K562 (cell line): ENCODE measurements around the gene IRAG1. TPM values are rescaled to one million over a fixed set of nuclear protein-coding genes. Genes with fewer than 3 reads are reported as not detected.
A peak's percentile ranks its signal among the peaks of the same experiment; 100 is the strongest.

ENCODE experiments used
- ATF1 ChIP-seq, 2 experiments: fragments of 450-650 bp in 1 of 2; IDR thresholded peaks; 2 replicates each; pipeline ENCODE4 v1.6.1; 2016; ENCODE audit warnings: missing compliant biosample characterization in 1 of 2, missing genetic modification characterization in 1 of 2
- CUX1 ChIP-seq: fragments of 200-800 bp; sonication (Bioruptor generic); IDR thresholded peaks from 2 replicates; pipeline ENCODE4 v1.6.1; 2016; ENCODE audit warnings: missing genetic modification characterization, missing compliant biosample characterization
- DNMT1 ChIP-seq: fragments of 450-650 bp; IDR thresholded peaks from 2 replicates; pipeline ENCODE4 v1.6.1; 2016; ENCODE audit warnings: antibody characterized with exemption, mild to moderate bottlenecking
- ELF1 ChIP-seq: fragments of 200-800 bp; sonication (Bioruptor generic); IDR thresholded peaks from 2 replicates; pipeline ENCODE4 v1.6.1; 2016; ENCODE audit warnings: missing genetic modification characterization, missing compliant biosample characterization
- EP300 ChIP-seq: IDR thresholded peaks from 2 replicates; pipeline ENCODE4 v1.6.1; 2012; ENCODE audit warnings: low read length, improper control_type of control experiment
- FOXP1 ChIP-seq: sonication (generic); formaldehyde crosslinking; IDR thresholded peaks from 2 replicates; pipeline ENCODE4 v1.8.0; 2022; ENCODE audit warnings: mild to moderate bottlenecking, missing genetic modification reagents
- MTA1 ChIP-seq: fragments of 450-650 bp; IDR thresholded peaks from 2 replicates; pipeline ENCODE4 v1.6.1; 2017; ENCODE audit warnings: borderline replicate concordance
- MTA3 ChIP-seq: fragments of 450-650 bp; formaldehyde crosslinking; IDR thresholded peaks from 2 replicates; pipeline ENCODE4 v1.6.1; 2017; ENCODE audit warnings: mild to moderate bottlenecking, borderline replicate concordance
- RCOR1 ChIP-seq, 2 experiments: IDR thresholded peaks; 2 replicates each; pipeline ENCODE4 v1.6.1; 2012; ENCODE audit warnings: low read depth in 2 of 2, low read length in 2 of 2, borderline replicate concordance in 1 of 2, improper control_type of control experiment in 1 of 2
- SUPT5H ChIP-seq: fragments of 450-650 bp; IDR thresholded peaks from 2 replicates; pipeline ENCODE4 v1.6.1; 2016
- TGIF2 ChIP-seq: sonication (generic); formaldehyde crosslinking; IDR thresholded peaks from 2 replicates; pipeline ENCODE4 v1.8.1; 2022; ENCODE audit warnings: mild to moderate bottlenecking, missing genetic modification reagents, moderate library complexity
- TRIM24 ChIP-seq, 2 experiments: fragments of 450-650 bp; IDR thresholded peaks; 2 replicates each; pipeline ENCODE4 v1.6.1; 2016
- ZBTB49 ChIP-seq: sonication (generic); formaldehyde crosslinking; IDR thresholded peaks from 2 replicates; pipeline ENCODE4 v1.8.0; 2022; ENCODE audit warnings: missing genetic modification reagents, mild to moderate bottlenecking, borderline replicate concordance
- ZBTB8A ChIP-seq: fragments of 450-650 bp; IDR thresholded peaks from 2 replicates; pipeline ENCODE4 v1.6.1; 2018; ENCODE audit warnings: mild to moderate bottlenecking, moderate library complexity; ENCODE audit not compliant: partially characterized antibody
- ZNF212 ChIP-seq: fragments of 450-650 bp; formaldehyde crosslinking; IDR thresholded peaks from 2 replicates; pipeline ENCODE4 v1.4.0; 2020; ENCODE audit warnings: mild to moderate bottlenecking
- ZNF23 ChIP-seq: fragments of 250-450 bp; sonication (Bioruptor Pico); IDR thresholded peaks from 2 replicates; pipeline ENCODE4 v1.4.0; 2020; ENCODE audit warnings: mild to moderate bottlenecking
- ZNF561 ChIP-seq: fragments of 450-650 bp; formaldehyde crosslinking; conservative IDR thresholded peaks from 2 replicates; pipeline ENCODE4 v1.4.0; 2020; ENCODE audit warnings: mild to moderate bottlenecking, moderate library complexity
- ZNF76 ChIP-seq: fragments of 250-450 bp; sonication (Bioruptor Pico); IDR thresholded peaks from 2 replicates; pipeline ENCODE4 v1.4.0; 2020; ENCODE audit warnings: mild to moderate bottlenecking, moderate library complexity, borderline replicate concordance
- ZNF830 ChIP-seq: fragments of 250-450 bp; sonication (Bioruptor Pico); IDR thresholded peaks from 2 replicates; pipeline ENCODE4 v1.5.0; 2021; ENCODE audit warnings: mild to moderate bottlenecking
- polyA plus RNA-seq, 8 experiments: library from polyadenylated mRNA; depleted of rRNA in 4 of 8; stranded (reverse) in 5 of 8; unstranded in 3 of 8; fragments of >200 nt; fragmentation: Nextera tagmentation in 2 of 8; fragmentation: Illumina TruSeq in 1 of 8; extraction: Ambion mirVana in 2 of 8; extraction: Trizol in 1 of 8; gene quantifications; 2 replicates each; pipeline versions ENCODE4 v1.2.1 to v1.2.3, GENCODE V29; 2011 to 2014; ENCODE audit warnings: inconsistent platforms in 1 of 8, missing spikeins in 1 of 8
- total RNA-seq, 7 experiments: library from RNA; depleted of rRNA in 6 of 7; stranded (reverse); fragments of >200 nt in 6 of 7; fragmentation: Illumina TruSeq in 2 of 7; extraction: Trizol in 2 of 7; gene quantifications; 2 replicates each; pipeline versions ENCODE4 v1.2.1 to v1.2.3, GENCODE V29; 2011 to 2021; ENCODE audit warnings: low replicate concordance in 1 of 7
- TF ChIP-seq, protein P1 (sequence below): fragments of 450-650 bp; IDR thresholded peaks from 2 replicates; pipeline ENCODE4 v1.6.1; 2017; ENCODE audit warnings: mild to moderate bottlenecking, moderate library complexity

IRAG1 gene
- total and polyA plus RNA-seq, 9 of the 15 experiments (the other 6 are each of a cell fraction or from before 2014, with no cell fraction given) = 0.01 to 0.22 (median 0.09) TPM; not detected in 1

DNA sequence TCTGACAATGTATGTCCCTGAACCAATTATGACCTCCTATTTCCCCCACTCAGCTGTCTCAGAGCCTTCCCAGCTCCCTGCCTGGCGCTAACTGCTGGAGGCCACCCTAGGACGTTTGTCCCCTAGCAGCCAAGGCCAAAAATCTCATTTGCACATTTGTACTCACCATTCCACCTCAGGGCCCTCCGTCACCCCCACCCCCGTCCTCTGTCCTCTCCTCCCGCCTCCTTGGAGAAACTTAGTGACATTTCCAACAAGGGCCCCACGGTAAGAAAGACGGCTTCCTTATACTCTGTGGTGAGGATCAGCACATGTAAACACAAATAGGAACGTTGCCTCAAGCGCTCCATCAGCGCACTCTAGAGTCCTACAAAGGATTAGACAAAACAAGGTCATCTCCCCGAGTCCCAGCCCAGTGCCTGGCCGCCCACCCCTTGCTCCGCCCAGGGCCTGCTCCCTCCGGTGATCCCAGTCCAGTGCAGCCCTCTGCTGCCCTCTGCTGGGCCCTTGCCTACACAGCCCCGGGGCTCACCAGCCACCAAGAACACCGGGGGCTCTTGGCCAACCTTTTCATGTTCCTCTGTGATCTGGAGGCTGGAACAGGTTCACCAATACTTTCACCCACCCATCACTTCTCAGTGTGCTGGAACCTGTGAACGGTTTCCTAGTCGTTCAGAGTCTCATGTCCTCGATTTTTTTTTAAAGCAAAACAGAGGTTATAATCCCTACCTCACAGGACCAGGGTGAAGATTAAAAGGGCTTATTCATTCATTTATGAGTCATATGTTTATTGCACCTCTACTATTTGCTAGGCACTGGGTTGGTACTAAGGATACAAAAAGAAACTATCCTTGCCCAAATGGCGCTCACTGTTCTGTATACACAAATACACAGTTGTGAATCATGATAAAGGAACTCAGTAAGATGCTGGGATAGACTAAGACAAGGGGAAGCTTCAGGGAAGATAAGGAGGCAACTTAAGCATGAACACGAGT lies 42.2 kb upstream of the IRAG1 start (continued):
- no peak for TF ChIP-seq CUX1 (CRISPR knock-in tag)
- TF ChIP-seq ZNF23 (CRISPR knock-in tag) = no peak
- TF ChIP-seq EP300 = peak; percentile 28; the same call in 1 of the 2 replicates
- TF ChIP-seq TRIM24 (IDR thresholded peaks at IDR 0.05) = no peak
- no peak for TF ChIP-seq MTA3
- no peak for TF ChIP-seq DNMT1
- peak; percentile 16; the same call in 1 of the 2 replicates for TF ChIP-seq ELF1 (tag)
- no peak; the same call in 1 of the 2 replicates for TF ChIP-seq MTA1
- no peak for TF ChIP-seq ZNF561 (CRISPR knock-in tag)
- TF ChIP-seq ATF1 (CRISPR knock-in tag; IDR thresholded peaks at IDR 0.05) = no peak
- TF ChIP-seq ATF1 (tag; IDR thresholded peaks at IDR 0.05) = peak; percentile 50
- TF ChIP-seq ZNF76 = no peak
- no peak for TF ChIP-seq ZNF830
- TF ChIP-seq FOXP1 (CRISPR knock-in tag) = peak; percentile 98
- TF ChIP-seq ZBTB49 (CRISPR knock-in tag) = no peak
- TF ChIP-seq, protein P1, sequence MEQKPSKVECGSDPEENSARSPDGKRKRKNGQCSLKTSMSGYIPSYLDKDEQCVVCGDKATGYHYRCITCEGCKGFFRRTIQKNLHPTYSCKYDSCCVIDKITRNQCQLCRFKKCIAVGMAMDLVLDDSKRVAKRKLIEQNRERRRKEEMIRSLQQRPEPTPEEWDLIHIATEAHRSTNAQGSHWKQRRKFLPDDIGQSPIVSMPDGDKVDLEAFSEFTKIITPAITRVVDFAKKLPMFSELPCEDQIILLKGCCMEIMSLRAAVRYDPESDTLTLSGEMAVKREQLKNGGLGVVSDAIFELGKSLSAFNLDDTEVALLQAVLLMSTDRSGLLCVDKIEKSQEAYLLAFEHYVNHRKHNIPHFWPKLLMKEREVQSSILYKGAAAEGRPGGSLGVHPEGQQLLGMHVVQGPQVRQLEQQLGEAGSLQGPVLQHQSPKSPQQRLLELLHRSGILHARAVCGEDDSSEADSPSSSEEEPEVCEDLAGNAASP = no peak
- no peak for TF ChIP-seq ZNF212
- no peak for TF ChIP-seq SUPT5H
- no peak for TF ChIP-seq TGIF2 (CRISPR knock-in tag)
- TF ChIP-seq ZBTB8A = no peak
- TF ChIP-seq RCOR1 (IDR thresholded peaks at IDR 0.05; ENCODE audit: borderline replicate concordance in 1 of 2, low read depth in 2 of 2, low read length in 2 of 2) = peak; percentile 10 to 68; a peak in 2 of 4 replicates
